HG03558 (cell line): ENCODE results near the gene FGD1.

ENCODE experiments used
- ATAC-seq: cut with Tn5 transposase; IDR thresholded peaks from one replicate; pipeline ENCODE4 v1.9.1; 2021; ENCODE audit warnings: moderate number of reproducible peaks; ENCODE audit not compliant: unreplicated experiment; ENCODE audit errors: extremely low read depth

FGD1 gene

GRCh38 chrX:54473993-54474859, 21.8 kb downstream of the FGD1 start:
- ATAC-seq = no peak

- ATAC-seq = no peak
These were observed 25.8 kb downstream of the FGD1 start for GRCh38 chrX:54470054-54470760.

- ATAC-seq = no peak
These were observed 43.1 kb downstream of the FGD1 start for GRCh38 chrX:54452920-54453319.

- ATAC-seq = no peak
These were observed 46.1 kb downstream of the FGD1 start for GRCh38 chrX:54449929-54450328.

GRCh38 chrX:54447461-54447860, 48.6 kb downstream of the FGD1 start:
- no peak for ATAC-seq

- no peak for ATAC-seq
These were observed 50.0 kb downstream of the FGD1 start for GRCh38 chrX:54446084-54446483.

- no peak for ATAC-seq
These were observed 51.3 kb downstream of the FGD1 start for GRCh38 chrX:54444752-54445151.

- no peak for ATAC-seq
These were observed 53.2 kb downstream of the FGD1 start for GRCh38 chrX:54442790-54443189.

- ATAC-seq = peak; percentile 89
These were observed 55.8 kb downstream of the FGD1 start, which contains the start of gene TSR2 for GRCh38 chrX:54439960-54440871. TSR2 (plus strand) TSS chrX:54440404; CDS start chrX:54440422, 18 bp downstream.

GRCh38 chrX:54435121-54435520, 60.9 kb downstream of the FGD1 start:
- ATAC-seq = no peak

- no peak for ATAC-seq
These were observed 65.5 kb downstream of the FGD1 start for GRCh38 chrX:54430519-54430918.

- ATAC-seq = no peak
These were observed 68.1 kb downstream of the FGD1 start for GRCh38 chrX:54427837-54428424.

GRCh38 chrX:54423161-54423888, 72.7 kb downstream of the FGD1 start:
- ATAC-seq = no peak

- ATAC-seq = no peak
These were observed 73.9 kb downstream of the FGD1 start for GRCh38 chrX:54422168-54422567.

- no peak for ATAC-seq
These were observed 76.3 kb downstream of the FGD1 start for GRCh38 chrX:54419559-54420302.

- ATAC-seq = no peak
These were observed 79.1 kb downstream of the FGD1 start for GRCh38 chrX:54416965-54417364.

- no peak for ATAC-seq
These were observed 80.3 kb downstream of the FGD1 start for GRCh38 chrX:54415534-54416350.

- ATAC-seq = no peak
These were observed 82.3 kb downstream of the FGD1 start for GRCh38 chrX:54413753-54414152.
